NCI-H1694 treated with DMSO at 0.1 percent for 48 hours (cell line): ENCODE results near the gene RRP1.

Experiments used
- DNase-seq: peaks from one replicate; lab custom pipeline; 2025; lab: John Stamatoyannopoulos, UW

Gene RRP1, protein sequence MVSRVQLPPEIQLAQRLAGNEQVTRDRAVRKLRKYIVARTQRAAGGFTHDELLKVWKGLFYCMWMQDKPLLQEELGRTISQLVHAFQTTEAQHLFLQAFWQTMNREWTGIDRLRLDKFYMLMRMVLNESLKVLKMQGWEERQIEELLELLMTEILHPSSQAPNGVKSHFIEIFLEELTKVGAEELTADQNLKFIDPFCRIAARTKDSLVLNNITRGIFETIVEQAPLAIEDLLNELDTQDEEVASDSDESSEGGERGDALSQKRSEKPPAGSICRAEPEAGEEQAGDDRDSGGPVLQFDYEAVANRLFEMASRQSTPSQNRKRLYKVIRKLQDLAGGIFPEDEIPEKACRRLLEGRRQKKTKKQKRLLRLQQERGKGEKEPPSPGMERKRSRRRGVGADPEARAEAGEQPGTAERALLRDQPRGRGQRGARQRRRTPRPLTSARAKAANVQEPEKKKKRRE

GRCh38 chr21:43789276-43790009, at the start of gene RRP1:
RRP1 (plus strand) TSS chr21:43789577; CDS start chr21:43789630, 53 bp downstream.
- peak; percentile 77 for DNase-seq

- no peak for DNase-seq
Observed at GRCh38 chr21:43739621-43740435, 49.5 kb upstream of the RRP1 start.

DNA sequence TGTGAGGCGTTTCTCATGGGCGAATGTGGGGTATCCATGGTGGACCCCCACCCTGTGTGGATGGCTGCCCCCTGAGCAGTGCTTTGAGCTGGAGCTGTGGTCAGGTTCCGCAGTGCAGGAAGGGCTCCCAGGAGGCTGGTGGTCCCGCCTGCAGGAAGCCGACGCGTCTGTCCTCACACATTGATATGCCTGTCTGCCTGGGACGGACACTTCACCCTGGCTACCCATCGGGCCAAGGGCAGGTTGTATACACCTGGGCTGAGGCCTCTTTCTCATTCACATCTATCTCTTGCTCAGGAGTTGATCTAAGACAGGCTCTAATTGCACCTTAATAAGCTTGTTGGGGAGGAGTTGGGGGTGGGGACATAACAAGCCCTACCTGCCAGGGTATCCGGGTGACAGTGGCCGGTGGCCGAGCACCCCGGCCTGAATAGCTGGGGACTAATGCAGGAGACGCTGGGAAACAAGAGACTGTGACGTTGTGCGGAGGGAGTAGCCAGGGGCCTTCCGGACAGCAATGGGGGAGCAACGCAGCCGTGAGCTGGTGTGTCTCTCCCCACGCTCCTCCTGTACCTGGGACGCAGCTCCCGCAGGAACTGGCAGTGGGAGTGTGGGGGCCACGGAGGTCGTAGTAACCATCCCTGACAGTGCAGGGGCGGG, 48.8 kb upstream of the RRP1 start:
- no peak for DNase-seq

GRCh38 chr21:43741423-43742096, 47.8 kb upstream of the RRP1 start:
- no peak for DNase-seq

DNA sequence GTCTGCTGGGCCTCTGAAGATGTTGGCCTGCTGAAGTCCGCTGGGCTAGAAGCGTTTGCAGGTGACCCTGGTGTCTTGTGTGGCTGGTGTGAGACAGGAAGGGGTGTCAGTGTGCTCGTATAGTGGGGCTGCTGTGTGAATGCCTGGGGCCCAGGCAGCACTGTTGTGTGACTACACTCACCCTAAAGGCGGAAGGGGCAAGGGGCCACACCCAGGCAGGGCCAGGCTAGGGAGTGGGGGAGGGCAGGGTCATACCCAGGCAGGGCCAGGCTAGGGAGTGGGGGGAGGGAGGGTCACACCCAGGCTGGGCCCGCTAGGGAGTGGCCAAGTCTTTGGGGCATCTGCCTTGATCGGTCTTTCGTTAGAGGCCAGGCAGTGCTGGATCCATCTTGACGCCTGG, 45.4 kb upstream of the RRP1 start:
- no peak for DNase-seq

DNA sequence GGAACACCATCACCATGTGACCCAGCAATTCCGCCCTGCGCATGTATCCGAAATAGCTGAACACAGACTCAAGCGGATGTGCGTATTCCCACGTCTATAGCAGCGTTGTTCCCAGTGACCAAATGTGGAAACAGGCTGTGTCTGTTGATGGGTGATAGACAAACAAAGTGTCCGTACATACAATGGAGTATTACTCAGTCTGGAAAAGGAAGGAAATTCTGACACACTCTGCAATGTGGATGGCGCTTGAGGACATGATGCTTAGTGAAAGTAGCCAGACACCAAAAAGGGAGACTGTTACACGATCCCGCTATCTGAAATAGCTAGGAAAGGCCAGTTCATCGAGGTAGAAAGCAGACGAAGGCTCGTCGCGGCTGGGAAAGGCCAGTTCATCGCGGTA, 44.7 kb upstream of the RRP1 start:
- DNase-seq, result no peak

- DNase-seq, result no peak
Observed at GRCh38 chr21:43745772-43746517, 43.4 kb upstream of the RRP1 start.

- no peak for DNase-seq
Observed at GRCh38 chr21:43748622-43749021, 40.8 kb upstream of the RRP1 start.

DNA sequence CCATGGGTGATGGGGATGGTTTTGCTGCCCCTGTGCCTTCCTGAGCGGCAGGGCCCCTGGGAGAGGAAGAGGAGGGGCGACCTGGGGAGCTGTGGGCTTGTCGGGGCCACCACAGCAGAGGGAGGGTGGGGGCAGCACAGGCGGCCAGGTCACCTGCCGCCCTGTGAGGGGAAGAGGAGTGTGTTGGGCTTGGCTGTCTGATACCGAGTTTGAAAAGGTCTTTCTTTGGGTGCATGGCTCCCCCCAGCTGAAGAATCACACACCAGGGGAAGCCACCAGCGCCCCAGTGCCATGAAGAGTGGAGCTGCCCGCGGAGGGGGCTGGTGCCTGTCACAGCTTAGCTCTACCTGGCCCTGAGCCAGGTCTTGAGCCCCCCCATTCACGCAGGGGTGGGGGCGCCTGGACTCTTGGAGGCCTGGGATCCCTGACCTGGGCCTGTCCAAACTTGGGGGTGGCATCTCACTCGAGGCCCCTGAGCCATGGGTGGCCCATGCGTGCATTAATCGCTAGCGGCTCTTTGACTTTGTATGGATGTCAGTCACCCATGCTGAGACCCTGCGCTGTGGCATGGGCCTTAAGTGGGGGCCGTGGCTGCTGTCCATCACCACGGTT, 39.6 kb upstream of the RRP1 start:
- no peak for DNase-seq

- no peak for DNase-seq
Observed at GRCh38 chr21:43750339-43751033, 38.9 kb upstream of the RRP1 start.

GRCh38 chr21:43751955-43752591, 37.3 kb upstream of the RRP1 start:
- no peak for DNase-seq

DNA sequence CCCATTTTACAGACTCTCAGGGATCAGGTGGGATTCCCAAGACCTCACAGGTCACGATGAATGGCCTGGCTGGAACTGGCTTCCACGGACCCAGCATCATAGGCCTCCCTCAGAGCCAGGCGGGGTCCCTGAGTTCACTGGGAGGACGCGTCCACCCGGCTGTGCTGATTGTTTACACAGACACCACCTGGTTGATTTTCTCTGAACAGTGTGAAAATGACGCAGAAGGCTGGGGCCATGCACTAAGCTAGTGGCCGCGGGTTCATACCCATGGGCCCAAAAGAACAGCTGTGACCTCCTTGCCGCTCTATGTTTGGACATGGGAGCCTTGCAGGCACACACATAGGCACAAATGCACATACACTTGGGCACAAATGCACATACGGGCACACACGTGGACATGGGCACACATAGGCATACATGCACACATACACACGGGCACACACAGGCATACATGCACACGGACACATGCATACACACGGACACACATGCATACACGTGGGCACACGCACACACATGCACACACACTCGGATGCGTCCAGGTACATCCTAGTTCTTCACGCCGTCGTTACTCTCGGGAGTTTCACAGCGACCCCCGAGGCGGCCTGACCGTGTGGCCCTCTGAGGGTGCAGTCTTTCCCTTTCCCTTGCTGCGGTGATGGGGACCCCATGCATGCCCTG, 36.5 kb upstream of the RRP1 start:
- no peak for DNase-seq

DNA sequence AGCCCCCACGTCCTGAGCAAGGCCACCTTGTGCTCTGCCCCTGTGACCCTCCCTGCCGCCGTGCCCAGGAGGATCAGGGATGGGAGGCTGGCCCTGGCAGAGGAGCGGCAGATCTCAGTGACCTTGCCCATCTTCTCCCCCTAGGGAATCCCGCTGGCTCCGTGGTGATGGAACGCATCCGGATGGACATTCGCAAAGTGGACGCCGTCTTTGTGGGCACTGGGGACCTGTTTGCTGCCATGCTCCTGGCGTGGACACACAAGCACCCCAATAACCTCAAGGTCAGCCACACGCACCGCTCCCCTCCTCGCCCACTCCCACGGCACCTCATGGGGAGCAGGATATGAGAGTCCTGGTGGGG, 36.0 kb upstream of the RRP1 start:
- DNase-seq, result no peak

GRCh38 chr21:43754948-43755781, 34.2 kb upstream of the RRP1 start:
- DNase-seq, result no peak

- DNase-seq, result no peak
Observed at GRCh38 chr21:43755820-43756594, 33.4 kb upstream of the RRP1 start.

DNA sequence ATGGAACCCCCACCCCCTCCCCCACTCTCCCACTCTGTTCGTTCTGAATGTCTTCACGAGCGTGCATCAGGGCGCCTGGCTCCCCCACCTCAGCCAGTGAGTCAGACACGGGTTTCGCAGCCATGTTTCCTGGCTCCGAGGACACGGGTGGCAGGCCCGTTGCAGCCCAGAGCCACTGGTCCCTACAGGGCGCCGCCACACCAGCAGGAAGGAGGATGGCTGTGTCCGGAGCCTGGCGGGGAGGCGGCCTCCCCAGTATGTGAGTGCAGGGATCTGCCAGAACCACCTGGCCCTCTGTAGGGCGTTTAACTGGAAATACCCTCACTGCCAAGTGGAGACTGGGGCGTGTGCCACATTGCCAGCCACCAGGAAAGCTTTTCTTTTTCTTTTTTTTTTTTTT, 31.8 kb upstream of the RRP1 start:
- no peak for DNase-seq

- no peak for DNase-seq
Observed at GRCh38 chr21:43758111-43758641, 31.2 kb upstream of the RRP1 start.
